PC-3 (cell line): Measurements from ENCODE around the gene REG1A. TPM values are rescaled to one million over a fixed set of nuclear protein-coding genes. Genes with fewer than 3 reads are reported as not detected.

ENCODE experiments used
- ATAC-seq: fragments of 200-7000 bp; cut with Tn5 transposase; 2 replicates; pipeline ENCODE4 v1.9.1; 2020; ENCODE audit warnings: mild to moderate bottlenecking, moderate library complexity
- BruUV-seq: library from RNA; stranded (reverse); fragments of 400-500 nt; replicated peaks from 2 replicates; lab custom pipeline; 2021; lab: Mats Ljungman, UMichigan
- CTCF ChIA-PET: fragments of 300-600 bp; sonication (Branson Sonifier 250); formaldehyde crosslinking; loops from one replicate; lab custom pipeline; 2022; ENCODE audit warnings: antibody characterized with exemption; lab: Charles Lee
- POLR2A ChIA-PET: fragments of 300-600 bp; sonication (Branson Sonifier 250); formaldehyde crosslinking; loops from one replicate; lab custom pipeline; 2022; ENCODE audit warnings: antibody characterized with exemption; ENCODE audit not compliant: unreplicated experiment; lab: Charles Lee
- DNase-seq: peaks from one replicate; pipeline ENCODE4 v3.0.0-alpha.2; 2015
- H2AFZ ChIP-seq: fragments of 300-600 bp; sonication (generic); 2 replicates; pipeline ENCODE4 v1.6.0; 2016; ENCODE audit warnings: antibody characterized with exemption, low read length
- H3F3A ChIP-seq: fragments of 300-600 bp; sonication (generic); one replicate; pipeline ENCODE4 v1.6.0; 2017; ENCODE audit warnings: antibody characterized with exemption, low read length, control low read depth, mild to moderate bottlenecking; ENCODE audit not compliant: unreplicated experiment
- H3K27ac ChIP-seq: fragments of 300-600 bp; sonication (generic); 2 replicates; pipeline ENCODE4 v1.5.1; 2016; ENCODE audit warnings: mild to moderate bottlenecking, low read length
- H3K27me3 ChIP-seq: fragments of 300-600 bp; sonication (generic); 2 replicates; pipeline ENCODE4 v1.6.1; 2016; ENCODE audit warnings: low read length, mixed read lengths
- H3K36me3 ChIP-seq: fragments of 300-600 bp; sonication (generic); 2 replicates; pipeline ENCODE4 v1.6.1; 2016; ENCODE audit warnings: low read depth, mixed run types, low read length, mixed read lengths
- H3K4me1 ChIP-seq: fragments of 300-600 bp; sonication (generic); 2 replicates; pipeline ENCODE4 v1.5.1; 2016; ENCODE audit warnings: low read length; ENCODE audit not compliant: insufficient read depth
- H3K4me2 ChIP-seq: fragments of 300-600 bp; sonication (generic); 2 replicates; pipeline ENCODE4 v1.6.0; 2016; ENCODE audit warnings: low read length
- H3K4me3 ChIP-seq: fragments of 300-600 bp; sonication (generic); 2 replicates; pipeline ENCODE4 v1.5.1; 2016; ENCODE audit warnings: mild to moderate bottlenecking, low read length, mixed read lengths
- H3K79me2 ChIP-seq: fragments of 300-600 bp; sonication (generic); 2 replicates; pipeline ENCODE4 v1.6.1; 2017; ENCODE audit warnings: low read length, mixed read lengths
- H3K9ac ChIP-seq: fragments of 300-600 bp; sonication (generic); 2 replicates; pipeline ENCODE4 v1.6.0; 2016; ENCODE audit warnings: mild to moderate bottlenecking, low read length
- H3K9me2 ChIP-seq: fragments of 300-600 bp; sonication (generic); replicated peaks from 2 replicates; pipeline ENCODE4 v1.6.1; 2016; ENCODE audit warnings: mixed run types, low read length, mixed read lengths
- H3K9me3 ChIP-seq: fragments of 300-600 bp; sonication (generic); 2 replicates; pipeline ENCODE4 v1.6.1; 2016; ENCODE audit warnings: low read length, mixed read lengths
- H4K20me1 ChIP-seq: fragments of 300-600 bp; sonication (generic); 2 replicates; pipeline ENCODE4 v1.6.1; 2016; ENCODE audit warnings: low read length, mixed read lengths
- CTCF ChIP-seq: fragments of 300-600 bp; sonication (generic); conservative IDR thresholded peaks from 2 replicates; pipeline ENCODE4 v1.5.1; 2017; ENCODE audit warnings: antibody characterized with exemption, low read depth, mild to moderate bottlenecking, low read length
- EZH2 ChIP-seq: fragments of 300-600 bp; sonication (generic); IDR thresholded peaks from one replicate; pipeline ENCODE4 v1.6.1; 2017; ENCODE audit warnings: antibody characterized with exemption, mild to moderate bottlenecking, low read length; ENCODE audit not compliant: unreplicated experiment
- EZH2phosphoT487 ChIP-seq: fragments of 300-600 bp; sonication (generic); IDR thresholded peaks from 2 replicates; pipeline ENCODE4 v1.6.1; 2018; ENCODE audit warnings: mild to moderate bottlenecking, antibody characterized with exemption, low read length, borderline replicate concordance
- intact Hi-C: fragments of 100-400 bp; cut with micrococcal nuclease; formaldehyde crosslinking; loops from 2 replicates; pipeline ENCODE4 v1.9.0; 2023
- total RNA-seq: library from RNA; depleted of rRNA; stranded (reverse); fragments of >200 nt; gene quantifications from 2 replicates; pipeline ENCODE4 v1.2.3, GENCODE V29; 2014

The REG1A gene
- total RNA-seq, 1 experiment from 2014 or later, result not detected

- intact Hi-C loops, result no loop called here
- ChIA-PET POLR2A (no interaction called here), CTCF (no interaction called here)
- TF ChIP-seq EZH2 (no peak), CTCF (no peak), EZH2phosphoT487 (no peak)
- no peak for ATAC-seq
- H3K9me2 ChIP-seq, result no peaks in the 10 kb centered on the region
- no peak overlapping the region for H3K27ac ChIP-seq
- no peaks in the 10 kb centered on the region for H3K36me3 ChIP-seq
- DNase-seq, result no peak
- H3K9ac ChIP-seq, result no peak overlapping the region
- H3F3A ChIP-seq, result no peaks in the 10 kb centered on the region
- no TSS peak for BruUV-seq
- H2AFZ ChIP-seq, result no peak overlapping the region
- no peaks in the 10 kb centered on the region for H3K4me1 ChIP-seq
- H3K4me2 ChIP-seq, result no peak overlapping the region
- 0 out of 2 replicates have a peak, but pooled peaks cover 5% of the 10 kb centered on the region for H3K9me3 ChIP-seq
- H3K4me3 ChIP-seq, result no peak overlapping the region
- H4K20me1 ChIP-seq, result no peaks in the 10 kb centered on the region
- H3K79me2 ChIP-seq, result no peaks in the 10 kb centered on the region
- H3K27me3 ChIP-seq, result no peaks in the 10 kb centered on the region
Measured at GRCh38 chr2:79112269-79112668, 8.0 kb upstream of the REG1A start.

GRCh38 chr2:79114797-79115494 is 5.3 kb upstream of the REG1A start:
- Histone ChIP-seq H2AFZ (no peak overlapping the region), H3F3A (no peaks in the 10 kb centered on the region), H3K79me2 (no peaks in the 10 kb centered on the region), H3K27ac (no peak overlapping the region), H3K4me1 (no peaks in the 10 kb centered on the region), H4K20me1 (no peaks in the 10 kb centered on the region), H3K9me2 (no peaks in the 10 kb centered on the region), H3K9me3 (0 out of 2 replicates have a peak, but pooled peaks cover 5% of the 10 kb centered on the region), H3K4me2 (no peak overlapping the region), H3K9ac (no peak overlapping the region), H3K36me3 (no peaks in the 10 kb centered on the region), H3K4me3 (no peak overlapping the region), H3K27me3 (no peaks in the 10 kb centered on the region)
- no peak for DNase-seq
- no TSS peak for BruUV-seq
- no peak for TF ChIP-seq EZH2
- TF ChIP-seq CTCF, result no peak
- TF ChIP-seq EZH2phosphoT487, result no peak
- POLR2A ChIA-PET, result no interaction called here
- ATAC-seq, result no peak
- intact Hi-C loops, result no loop called here
- CTCF ChIA-PET, result no interaction called here

- DNase-seq, result no peak
- no peaks in the 10 kb centered on the region for H3K79me2 ChIP-seq
- no TSS peak for BruUV-seq
- H3K4me1 ChIP-seq, result no peaks in the 10 kb centered on the region
- TF ChIP-seq CTCF (no peak), EZH2phosphoT487 (no peak), EZH2 (no peak)
- H3K9ac ChIP-seq, result no peak overlapping the region
- ATAC-seq, result no peak
- H3F3A ChIP-seq, result no peaks in the 10 kb centered on the region
- no peaks in the 10 kb centered on the region for H3K9me2 ChIP-seq
- H4K20me1 ChIP-seq, result no peaks in the 10 kb centered on the region
- no peaks in the 10 kb centered on the region for H3K36me3 ChIP-seq
- H3K27me3 ChIP-seq, result no peaks in the 10 kb centered on the region
- H3K9me3 ChIP-seq, result 0 out of 2 replicates have a peak, but pooled peaks cover 5% of the 10 kb centered on the region
- no peak overlapping the region for H2AFZ ChIP-seq
- ChIA-PET POLR2A (no interaction called here), CTCF (no interaction called here)
- no peak overlapping the region for H3K27ac ChIP-seq
- no peak overlapping the region for H3K4me3 ChIP-seq
- intact Hi-C loops, result no loop called here
- H3K4me2 ChIP-seq, result no peak overlapping the region
Measured at GRCh38 chr2:79116997-79117928, 3.0 kb upstream of the REG1A start.
